Astrocyte of the spinal cord (primary cell): Measurements from ENCODE around the gene USF3.
A peak's percentile ranks its signal among the peaks of the same experiment; 100 is the strongest.

Experiments used
- DNase-seq: peaks from one replicate; pipeline ENCODE4 v3.0.0; 2011; ENCODE audit warnings: low read depth, low spot score
- H3K4me3 ChIP-seq: 2 replicates; pipeline ENCODE4 v1.5.1; 2011; ENCODE audit warnings: low read depth, mild to moderate bottlenecking, low read length, moderate library complexity
- CTCF ChIP-seq: IDR thresholded peaks from 2 replicates; pipeline ENCODE4 v1.5.1; 2012; ENCODE audit warnings: low read depth, mild to moderate bottlenecking, low read length, inconsistent platforms
- in situ Hi-C: cut with HindIII; loops from 2 replicates; pipeline ENCODE4 v1.10.0; 2017; ENCODE audit warnings: low sequenced_read_pairs

The USF3 gene

DNA sequence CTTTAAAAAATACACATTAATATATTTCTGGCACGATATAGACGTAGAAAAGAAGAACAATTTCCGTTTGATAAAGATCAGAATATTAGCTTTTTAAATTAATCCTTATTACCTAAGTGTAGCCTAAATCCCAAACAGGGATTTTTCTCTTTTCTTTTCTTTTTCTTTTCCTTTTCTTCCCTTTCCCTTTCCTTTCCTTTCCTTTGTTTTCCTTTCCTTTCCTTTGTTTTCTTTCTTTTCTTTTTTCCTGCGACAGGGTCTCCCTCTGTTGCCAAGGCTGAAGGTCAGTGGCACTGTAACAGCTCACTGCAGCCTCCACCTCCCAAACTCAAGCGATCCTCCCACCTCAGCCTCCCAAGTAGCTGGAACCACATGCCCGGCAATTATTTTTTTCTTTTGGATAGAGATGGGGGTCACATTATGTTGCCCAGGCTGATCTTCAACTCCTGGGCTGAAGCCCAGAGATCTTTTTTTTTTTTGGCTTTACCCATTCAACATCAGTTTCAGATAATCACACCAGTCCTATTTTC lies 1.8 kb upstream of the USF3 start:
- in situ Hi-C loops = no loop called here
- no peak for TF ChIP-seq CTCF
- no peak overlapping the region for H3K4me3 ChIP-seq
- no peak for DNase-seq

GRCh38 chr3:113697500-113698090 lies 1.2 kb upstream of the USF3 start:
- no peak for TF ChIP-seq CTCF
- DNase-seq = no peak
- peak overlapping the region; percentile 88 for H3K4me3 ChIP-seq
- in situ Hi-C loops = no loop called here

- peak; percentile 10 for TF ChIP-seq CTCF
- DNase-seq = peak; percentile 100
- peak overlapping the region; percentile 88 for H3K4me3 ChIP-seq
- in situ Hi-C loops = no loop called here
Measured at GRCh38 chr3:113696658-113697499, 437 bp upstream of the USF3 start.

DNA sequence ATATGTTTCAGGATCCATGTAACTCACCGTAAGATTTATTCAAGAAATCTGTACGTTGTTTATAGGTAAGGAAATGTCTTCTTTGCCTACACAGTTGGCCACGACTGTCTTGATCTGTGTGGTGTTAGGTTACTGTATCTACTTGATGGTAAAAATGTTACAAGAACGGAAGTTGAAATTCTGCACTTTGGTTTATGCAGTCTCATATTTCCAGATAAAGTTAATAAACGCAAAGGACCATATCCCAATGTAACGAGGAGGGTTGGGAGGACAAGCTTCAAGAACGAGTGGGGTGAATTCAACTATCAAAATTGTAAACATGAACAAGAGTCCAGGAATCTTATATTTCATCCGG lies 1.0 kb downstream of the USF3 start:
- no peak for TF ChIP-seq CTCF
- peak; percentile 35 for DNase-seq
- in situ Hi-C loops = no loop called here
- H3K4me3 ChIP-seq = peak overlapping the region; percentile 65

- DNase-seq = no peak
- no peak for TF ChIP-seq CTCF
- H3K4me3 ChIP-seq = no peak overlapping the region
- in situ Hi-C loops = no loop called here
Measured at GRCh38 chr3:113690482-113690881, 6.0 kb downstream of the USF3 start.

GRCh38 chr3:113685956-113686721 lies 10.3 kb downstream of the USF3 start:
- no peak overlapping the region for H3K4me3 ChIP-seq
- TF ChIP-seq CTCF = no peak
- peak; percentile 26 for DNase-seq
- in situ Hi-C loops = no loop called here
